Keratinocyte (primary cell): Measurements from ENCODE around the gene LENG8. TPM values are rescaled to one million over a fixed set of nuclear protein-coding genes. Genes with fewer than 3 reads are reported as not detected.

Source experiments
- DNase-seq: peaks from one replicate; pipeline ENCODE4 v3.0.0-alpha.2; 2011; ENCODE audit warnings: low read depth, missing footprints, low spot score
- FAIRE-seq: peaks from 2 replicates; lab custom pipeline; 2011; peaks lifted over from hg19 to GRCh38; lab: Jason Lieb, UNC
- H2AFZ ChIP-seq: 2 replicates; pipeline ENCODE4 v1.6.0; 2012; ENCODE audit warnings: low read length, control low read depth, inconsistent platforms; ENCODE audit not compliant: control insufficient read depth
- H3K27ac ChIP-seq: 2 replicates; pipeline ENCODE4 v1.5.1; 2011; ENCODE audit warnings: low read length; ENCODE audit not compliant: control insufficient read depth, insufficient read depth
- H3K27me3 ChIP-seq: 3 replicates; pipeline ENCODE4 v1.6.0; 2011; ENCODE audit warnings: low read length; ENCODE audit not compliant: control insufficient read depth, insufficient read depth; ENCODE audit errors: extremely low read depth
- H3K36me3 ChIP-seq, 2 experiments: 2 replicates in 1 of 2; 3 replicates in 1 of 2; pipeline ENCODE4 v1.5.1; 2011; ENCODE audit warnings: low read length in 2 of 2, mild to moderate bottlenecking in 1 of 2; ENCODE audit not compliant: control insufficient read depth in 2 of 2, insufficient read depth in 2 of 2; ENCODE audit errors: extremely low read depth in 1 of 2
- H3K4me1 ChIP-seq: 3 replicates; pipeline ENCODE4 v1.5.1; 2011; ENCODE audit warnings: low read length; ENCODE audit not compliant: control insufficient read depth, insufficient read depth; ENCODE audit errors: extremely low read depth
- H3K4me2 ChIP-seq: 3 replicates; pipeline ENCODE4 v1.6.0; 2011; ENCODE audit warnings: low read depth, low read length; ENCODE audit not compliant: control insufficient read depth, insufficient read depth; ENCODE audit errors: extremely low read depth
- H3K4me3 ChIP-seq, 3 experiments: fragments of 200-600 bp in 1 of 3; sonication (generic) in 1 of 3; 2 replicates in 2 of 3; 3 replicates in 1 of 3; pipeline ENCODE4 v1.5.1; 2011 to 2016; ENCODE audit warnings: low read length in 3 of 3, mild to moderate bottlenecking in 3 of 3, control low read depth in 2 of 3, inconsistent platforms in 1 of 3, low read depth in 1 of 3, mixed read lengths in 1 of 3, mixed run types in 1 of 3, moderate library complexity in 1 of 3; ENCODE audit not compliant: control insufficient read depth in 2 of 3, insufficient read depth in 2 of 3; ENCODE audit errors: extremely low read depth in 1 of 3
- H3K79me2 ChIP-seq: 2 replicates; pipeline ENCODE4 v1.6.0; 2012; ENCODE audit warnings: low read length; ENCODE audit not compliant: control insufficient read depth, insufficient read depth
- H3K9ac ChIP-seq: 3 replicates; pipeline ENCODE4 v1.6.0; 2011; ENCODE audit warnings: low read length; ENCODE audit not compliant: control insufficient read depth, insufficient read depth; ENCODE audit errors: extremely low read depth
- H3K9me1 ChIP-seq: 3 replicates; pipeline ENCODE4 v1.6.0; 2011; ENCODE audit warnings: low read length; ENCODE audit not compliant: control insufficient read depth, insufficient read depth; ENCODE audit errors: extremely low read depth
- H3K9me3 ChIP-seq: 2 replicates; pipeline ENCODE4 v1.5.1; 2012; ENCODE audit warnings: low read depth, low read length; ENCODE audit not compliant: control insufficient read depth
- H4K20me1 ChIP-seq: 3 replicates; pipeline ENCODE4 v1.6.0; 2011; ENCODE audit warnings: low read length; ENCODE audit not compliant: control insufficient read depth, insufficient read depth; ENCODE audit errors: extremely low read depth
- CTCF ChIP-seq, 3 experiments: IDR thresholded peaks in 1 of 3; conservative IDR thresholded peaks in 1 of 3; optimal IDR thresholded peaks in 1 of 3; 2 replicates in 2 of 3; 3 replicates in 1 of 3; pipeline versions ENCODE3 to v1.5.1; 2011; ENCODE audit warnings: low read length in 3 of 3, mild to moderate bottlenecking in 3 of 3, moderate library complexity in 2 of 3, control low read depth in 1 of 3, inconsistent platforms in 1 of 3; ENCODE audit not compliant: insufficient read depth in 2 of 3; ENCODE audit errors: extremely low read depth in 1 of 3
- EZH2 ChIP-seq: IDR thresholded peaks from one replicate; pipeline ENCODE4 v1.6.1; 2012; ENCODE audit warnings: inconsistent platforms, mild to moderate bottlenecking, low read length, moderate library complexity
- dilution Hi-C: fragments of 300-500 bp; cut with MboI; formaldehyde crosslinking; loops from one replicate; pipeline ENCODE4 v1.7.0; 2020; ENCODE audit warnings: low sequenced_read_pairs; ENCODE audit not compliant: extremely low pct_ligation_motif_present
- polyA plus RNA-seq, 5 experiments: library from polyadenylated mRNA; depleted of rRNA in 3 of 5; stranded (reverse) in 3 of 5; stranded (forward) in 1 of 5; unstranded in 1 of 5; fragments of >200 nt; gene quantifications; 1 replicate in 1 of 5; 2 replicates in 3 of 5; 3 replicates in 1 of 5; pipeline versions ENCODE4 v1.2.1 to v1.2.3, GENCODE V29; 2011 to 2012; ENCODE audit warnings: missing spikeins in 2 of 5, low read depth in 1 of 5, low replicate concordance in 1 of 5

The LENG8 gene
- polyA plus RNA-seq, 1 donor (not counting 4 experiments of a cell fraction or from before 2014, with no cell fraction given), result 29.4 TPM

DNA sequence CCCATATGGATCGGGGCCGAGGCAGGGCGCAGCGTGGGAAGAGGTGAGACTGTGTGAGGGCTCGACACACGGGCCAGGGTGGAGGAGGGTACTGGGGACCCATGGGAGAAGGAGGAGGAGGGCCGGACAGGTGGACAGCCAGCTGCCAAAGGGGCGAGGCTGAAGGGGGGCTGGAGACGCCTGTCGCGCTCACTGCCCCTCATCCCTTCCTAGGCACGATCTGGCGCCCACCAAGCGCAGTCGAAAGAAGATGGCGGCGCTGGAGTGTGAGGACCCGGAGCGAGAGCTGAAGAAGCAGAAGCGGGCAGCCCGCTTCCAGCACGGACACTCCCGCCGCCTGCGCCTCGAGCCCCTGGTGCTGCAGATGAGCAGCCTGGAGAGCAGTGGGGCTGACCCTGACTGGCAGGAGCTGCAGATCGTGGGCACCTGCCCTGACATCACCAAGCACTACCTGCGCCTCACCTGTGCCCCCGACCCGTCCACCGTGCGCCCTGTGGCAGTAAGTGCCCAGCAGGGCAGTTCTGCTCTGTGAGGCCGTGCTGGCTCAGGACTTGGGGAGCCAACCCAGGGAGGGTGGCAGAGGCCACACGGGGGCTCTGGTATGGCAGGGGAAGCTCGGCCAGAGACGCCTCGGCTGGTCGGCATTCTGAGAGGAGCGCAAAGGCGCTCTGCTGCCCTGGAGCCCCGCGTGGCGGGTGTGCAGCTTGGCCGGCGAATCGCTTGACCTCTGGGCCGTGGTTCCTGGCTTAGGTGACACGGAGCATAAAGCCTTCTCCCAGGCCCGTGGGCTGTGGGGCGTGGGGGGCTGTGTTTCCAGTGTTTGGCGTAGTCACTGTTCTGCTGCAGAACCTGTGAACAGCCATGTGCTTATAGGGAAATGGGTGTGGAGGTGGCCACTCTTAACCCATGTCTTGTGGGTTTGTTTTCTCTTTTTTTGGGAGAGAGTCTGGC, 7.7 kb downstream of the LENG8 start:
- no peak overlapping the region for H3K4me3 ChIP-seq
- no peak for TF ChIP-seq CTCF (optimal IDR thresholded peaks at IDR 0.05 in 1 of 3, IDR thresholded peaks at IDR 0.05 in 1 of 3, conservative IDR thresholded peaks at IDR 0.05 in 1 of 3; ENCODE audit: extremely low read depth in 1 of 3, insufficient read depth in 2 of 3, low read length in 3 of 3)
- TF ChIP-seq EZH2, result no peak
- no peaks in the 10 kb centered on the region for H3K9me3 ChIP-seq
- DNase-seq (no peak), FAIRE-seq (no peak)
- H3K27ac ChIP-seq, result no peak overlapping the region
- H3K36me3 ChIP-seq, result peaks cover 63 to 74% of the 10 kb centered on the region in 2 experiments
- no peak overlapping the region for H3K4me2 ChIP-seq
- dilution Hi-C loops, result no loop called here
- H3K4me1 ChIP-seq, result no peaks in the 10 kb centered on the region
- H3K27me3 ChIP-seq, result no peaks in the 10 kb centered on the region
- H3K9ac ChIP-seq, result no peak overlapping the region
- H3K9me1 ChIP-seq, result no peaks in the 10 kb centered on the region
- H4K20me1 ChIP-seq, result peaks cover 17% of the 10 kb centered on the region
- H2AFZ ChIP-seq, result no peak overlapping the region
- H3K79me2 ChIP-seq, result peaks cover 88% of the 10 kb centered on the region

DNA sequence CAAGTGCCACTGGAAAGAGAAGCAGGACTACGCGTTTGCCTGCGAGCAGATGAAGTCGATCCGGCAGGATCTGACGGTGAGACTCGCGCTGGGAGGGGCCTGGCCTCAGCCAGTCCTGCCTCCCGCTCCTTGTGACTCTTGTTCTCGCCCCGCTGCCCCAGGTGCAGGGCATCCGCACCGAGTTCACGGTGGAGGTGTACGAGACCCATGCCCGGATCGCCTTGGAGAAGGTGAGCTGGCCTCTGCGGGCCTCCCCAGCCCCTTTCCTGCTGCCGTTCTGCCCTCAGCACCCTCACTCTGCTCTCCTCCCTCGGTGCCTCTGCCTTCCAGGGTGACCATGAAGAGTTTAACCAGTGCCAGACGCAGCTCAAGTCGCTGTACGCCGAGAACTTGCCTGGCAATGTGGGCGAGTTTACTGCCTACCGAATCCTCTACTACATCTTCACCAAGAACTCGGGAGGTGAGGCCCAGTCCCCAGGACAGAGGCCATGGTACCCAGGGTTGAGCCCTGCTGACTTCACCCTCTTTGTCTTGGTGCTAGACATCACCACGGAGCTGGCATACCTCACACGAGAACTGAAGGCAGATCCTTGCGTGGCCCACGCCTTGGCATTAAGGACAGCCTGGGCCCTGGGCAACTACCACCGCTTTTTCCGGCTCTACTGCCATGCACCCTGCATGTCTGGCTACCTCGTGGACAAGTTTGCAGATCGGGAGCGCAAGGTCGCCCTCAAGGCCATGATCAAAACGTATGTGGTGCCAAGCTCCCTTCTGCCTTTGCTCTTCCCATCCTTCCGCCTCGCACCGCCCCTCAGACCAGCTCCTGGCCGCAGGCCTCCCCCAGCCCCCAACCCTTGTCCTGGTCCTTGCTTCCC, 9.0 kb downstream of the LENG8 start:
- peaks cover 84% of the 10 kb centered on the region for H3K79me2 ChIP-seq

More for the DNA sequence above, 9.0 kb downstream of the LENG8 start:
- peaks cover 17% of the 10 kb centered on the region for H4K20me1 ChIP-seq
- H3K4me3 ChIP-seq, result no peak overlapping the region
- peaks cover 6% of the 10 kb centered on the region for H3K4me1 ChIP-seq
- TF ChIP-seq EZH2 (no peak), CTCF (optimal IDR thresholded peaks at IDR 0.05 in 1 of 3, IDR thresholded peaks at IDR 0.05 in 1 of 3, conservative IDR thresholded peaks at IDR 0.05 in 1 of 3; ENCODE audit: extremely low read depth in 1 of 3, insufficient read depth in 2 of 3, low read length in 3 of 3) (no peak)
- H3K9me3 ChIP-seq, result no peaks in the 10 kb centered on the region
- H2AFZ ChIP-seq, result no peak overlapping the region
- H3K9ac ChIP-seq, result no peak overlapping the region
- H3K4me2 ChIP-seq, result no peak overlapping the region
- DNase-seq (no peak), FAIRE-seq (no peak)
- H3K27me3 ChIP-seq, result no peaks in the 10 kb centered on the region
- H3K27ac ChIP-seq, result no peak overlapping the region
- no peaks in the 10 kb centered on the region for H3K9me1 ChIP-seq
- dilution Hi-C loops, result no loop called here
- H3K36me3 ChIP-seq, result peaks cover 53 to 71% of the 10 kb centered on the region in 2 experiments
